IPS DF 4.7 (cell line): ENCODE data around the gene TMPRSS9.

Experiments
- DNase-seq: peaks from one replicate; pipeline ENCODE4 v3.0.0-alpha.2; 2013; ENCODE audit warnings: low spot score; ENCODE audit errors: extremely low read depth

The TMPRSS9 gene

GRCh38 chr19:2420490-2420889 lies 60.4 kb downstream of the TMPRSS9 start:
- DNase-seq = no peak

GRCh38 chr19:2421581-2422306 lies 61.7 kb downstream of the TMPRSS9 start:
- no peak for DNase-seq

GRCh38 chr19:2423071-2423914 lies 63.2 kb downstream of the TMPRSS9 start:
- no peak for DNase-seq

- no peak for DNase-seq
These were observed 64.0 kb downstream of the TMPRSS9 start for GRCh38 chr19:2423915-2424685.

- no peak for DNase-seq
These were observed 64.9 kb downstream of the TMPRSS9 start for GRCh38 chr19:2424686-2425621.

- no peak for DNase-seq
These were observed 65.8 kb downstream of the TMPRSS9 start for GRCh38 chr19:2425622-2426581.

- no peak for DNase-seq
These were observed 66.8 kb downstream of the TMPRSS9 start for GRCh38 chr19:2426611-2427428.

GRCh38 chr19:2427429-2428320 lies 67.6 kb downstream of the TMPRSS9 start, which contains the start of gene TIMM13:
TSS of gene TIMM13 (minus strand) at chr19:2427586. CDS start at chr19:2427533, 53 bp downstream.
- DNase-seq = no peak

- no peak for DNase-seq
These were observed 68.2 kb downstream of the TMPRSS9 start for GRCh38 chr19:2428321-2428690.

GRCh38 chr19:2428756-2429711 lies 69.0 kb downstream of the TMPRSS9 start:
- no peak for DNase-seq

GRCh38 chr19:2429917-2430535 lies 70.0 kb downstream of the TMPRSS9 start:
- no peak for DNase-seq

- DNase-seq = no peak
These were observed 71.4 kb downstream of the TMPRSS9 start for GRCh38 chr19:2431318-2432055.

GRCh38 chr19:2432131-2432848 lies 72.2 kb downstream of the TMPRSS9 start:
- no peak for DNase-seq

GRCh38 chr19:2433854-2434253 lies 73.8 kb downstream of the TMPRSS9 start:
- no peak for DNase-seq

GRCh38 chr19:2434267-2434666 lies 74.2 kb downstream of the TMPRSS9 start:
- no peak for DNase-seq
